GM10847 (cell line): ENCODE data around the gene NAP1L1.

Experiments
- POLR2A ChIP-seq: IDR thresholded peaks from 2 replicates; pipeline ENCODE4 v1.6.1; 2011; ENCODE audit not compliant: insufficient read length; ENCODE audit errors: extremely low read depth

NAP1L1 gene, protein sequence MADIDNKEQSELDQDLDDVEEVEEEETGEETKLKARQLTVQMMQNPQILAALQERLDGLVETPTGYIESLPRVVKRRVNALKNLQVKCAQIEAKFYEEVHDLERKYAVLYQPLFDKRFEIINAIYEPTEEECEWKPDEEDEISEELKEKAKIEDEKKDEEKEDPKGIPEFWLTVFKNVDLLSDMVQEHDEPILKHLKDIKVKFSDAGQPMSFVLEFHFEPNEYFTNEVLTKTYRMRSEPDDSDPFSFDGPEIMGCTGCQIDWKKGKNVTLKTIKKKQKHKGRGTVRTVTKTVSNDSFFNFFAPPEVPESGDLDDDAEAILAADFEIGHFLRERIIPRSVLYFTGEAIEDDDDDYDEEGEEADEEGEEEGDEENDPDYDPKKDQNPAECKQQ

DNA sequence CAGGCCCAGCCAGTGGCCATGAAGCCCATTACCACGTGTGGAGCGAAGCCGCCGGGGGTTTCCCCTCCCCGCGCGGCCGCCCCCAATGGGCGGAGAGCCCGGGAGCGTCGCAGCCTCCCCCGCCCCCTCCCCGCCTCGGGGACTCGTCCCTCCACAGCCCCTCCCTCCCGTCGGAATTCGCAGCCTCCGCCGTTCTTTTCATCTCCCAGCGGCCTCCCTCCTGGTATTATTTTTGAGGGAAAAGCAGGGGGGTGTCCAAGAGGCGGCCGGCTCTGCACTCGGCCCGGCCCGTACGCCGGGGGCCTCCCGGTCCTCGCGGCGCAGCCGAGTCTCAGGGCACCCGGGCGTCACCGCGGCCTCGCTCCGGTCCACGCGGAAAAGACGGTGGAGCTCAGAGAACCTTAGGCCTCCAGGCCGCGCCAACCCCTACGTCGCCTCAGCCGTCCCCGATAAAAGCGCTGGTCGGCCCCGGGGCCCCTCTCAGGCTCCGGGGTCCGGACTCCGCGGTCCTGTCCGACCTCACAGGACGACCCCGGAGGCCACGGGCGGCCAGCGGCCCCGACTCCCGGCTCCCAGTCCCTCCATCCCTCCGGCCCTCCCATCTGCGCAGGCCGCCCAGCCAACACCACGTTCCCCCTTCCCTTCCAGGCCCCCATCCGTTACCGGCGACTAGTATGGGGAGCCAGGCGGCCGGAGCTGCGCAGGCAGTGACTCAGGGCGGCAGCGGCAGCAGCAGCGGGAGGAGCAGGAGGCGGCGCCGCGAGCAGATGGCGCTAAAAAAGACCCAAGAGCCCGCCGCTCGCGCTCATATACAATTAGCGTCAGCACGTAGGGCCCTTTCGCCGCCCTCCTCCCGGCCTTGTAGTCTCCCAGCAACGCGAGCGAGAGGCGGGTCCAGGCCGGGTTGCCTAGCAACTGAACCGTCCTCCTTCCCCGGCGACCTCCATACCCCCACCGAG lies at the start of gene NAP1L1:
Gene NAP1L1, minus strand, starts transcription at position 782 of the 959 bp plus-strand sequence. CDS start 10,466 bp downstream, outside the sequence.
- peak; percentile 95 for TF ChIP-seq POLR2A

DNA sequence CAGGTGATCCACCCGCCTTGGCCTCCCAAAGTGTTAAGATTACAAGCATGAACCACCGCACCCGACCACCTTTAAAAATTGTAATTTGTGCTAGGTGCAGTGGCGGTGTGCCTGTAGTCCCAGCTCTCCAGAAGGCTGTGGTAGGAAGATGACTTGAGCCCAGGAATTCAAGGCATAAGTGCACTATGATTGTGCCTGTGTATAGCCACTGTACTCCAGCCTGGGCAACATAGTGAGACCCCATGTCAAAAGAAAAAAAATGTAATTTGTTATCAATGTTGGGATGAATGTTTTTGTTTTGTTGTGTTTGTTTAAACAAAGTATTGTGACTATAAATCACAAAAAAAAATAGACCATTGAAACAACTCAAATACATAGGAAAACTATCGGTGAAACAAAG lies 43.1 kb upstream of the NAP1L1 start:
- no peak for TF ChIP-seq POLR2A

DNA sequence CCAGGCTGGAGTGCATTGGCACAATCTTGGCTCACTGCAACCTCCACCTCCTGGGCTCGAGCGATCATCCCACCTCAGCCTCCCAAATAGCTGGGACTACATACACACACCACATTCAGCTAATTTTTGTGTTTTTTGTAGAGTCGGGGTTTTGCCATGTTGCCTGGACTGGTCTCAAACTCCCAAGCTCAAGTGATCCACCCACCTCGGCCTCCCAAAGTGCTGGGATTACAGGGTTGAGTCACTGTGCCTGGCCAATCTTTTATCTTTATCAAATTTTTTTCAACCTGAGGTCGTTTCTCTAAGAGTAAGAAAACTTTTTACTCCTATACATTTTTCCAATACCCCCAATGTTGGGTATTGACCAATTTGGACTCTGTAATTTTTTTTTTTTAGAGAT lies 40.0 kb upstream of the NAP1L1 start:
- TF ChIP-seq POLR2A: no peak

DNA sequence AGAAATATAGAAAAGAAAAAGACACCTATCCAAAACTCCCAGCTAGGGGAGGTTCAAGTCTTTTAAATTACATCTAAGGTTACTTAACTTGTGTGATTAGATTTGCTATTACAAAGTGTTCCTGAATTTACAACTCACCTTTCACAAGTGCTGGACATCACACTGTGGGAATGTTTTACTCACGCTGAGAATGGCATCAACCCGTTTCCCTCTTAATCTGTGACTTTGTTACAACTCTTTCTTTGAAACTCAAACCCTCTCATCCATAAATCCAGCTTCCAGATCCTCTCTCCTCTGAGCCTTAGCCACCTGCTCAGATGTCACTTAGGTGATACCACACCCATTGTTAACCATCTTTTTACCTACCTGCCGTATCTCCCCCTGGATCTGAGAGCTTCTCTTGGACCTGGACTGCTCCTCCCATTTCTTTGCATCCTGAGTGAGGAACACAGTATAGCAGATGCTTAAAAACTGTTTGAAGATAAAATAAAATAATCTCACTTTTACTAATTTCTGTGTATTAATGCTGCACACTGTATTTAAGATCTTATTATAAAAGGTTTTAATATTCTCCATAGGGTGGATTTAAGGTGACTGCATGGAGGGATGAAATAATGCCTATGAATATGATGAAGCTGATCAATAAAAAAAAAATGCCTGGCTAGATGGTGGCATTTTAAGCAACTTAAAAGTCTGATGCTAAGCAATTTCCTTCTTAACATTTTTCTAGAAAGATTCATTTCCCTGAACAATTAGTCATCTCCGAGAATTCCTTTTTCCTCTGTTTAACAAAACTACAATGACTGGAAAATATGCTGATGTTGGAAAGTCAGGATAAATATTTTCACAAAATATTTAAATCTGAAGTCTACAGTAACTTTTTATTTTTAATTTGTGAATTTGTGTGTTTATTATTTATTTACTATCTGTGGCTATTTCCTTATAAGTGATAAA lies 39.1 kb upstream of the NAP1L1 start:
- TF ChIP-seq POLR2A: no peak

DNA sequence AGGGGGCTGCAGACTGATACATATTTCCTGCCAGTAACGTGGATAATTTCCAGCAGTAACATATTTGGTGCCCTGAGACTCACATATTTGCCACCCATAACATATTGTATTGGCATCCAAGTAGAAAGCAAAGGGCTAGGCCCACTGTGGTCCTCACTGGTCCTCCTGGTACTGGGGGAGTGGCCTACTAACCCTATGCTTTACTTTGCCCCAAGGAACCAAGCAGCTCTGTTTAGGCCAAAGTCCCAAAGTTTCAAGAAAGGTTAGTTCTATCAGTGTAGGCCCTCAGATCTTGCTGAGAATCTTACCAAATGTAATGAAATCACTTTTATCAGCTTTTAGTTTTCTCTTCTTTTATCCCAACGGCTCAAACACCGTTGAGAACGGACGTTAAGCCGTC lies 35.4 kb upstream of the NAP1L1 start:
- no peak for TF ChIP-seq POLR2A

DNA sequence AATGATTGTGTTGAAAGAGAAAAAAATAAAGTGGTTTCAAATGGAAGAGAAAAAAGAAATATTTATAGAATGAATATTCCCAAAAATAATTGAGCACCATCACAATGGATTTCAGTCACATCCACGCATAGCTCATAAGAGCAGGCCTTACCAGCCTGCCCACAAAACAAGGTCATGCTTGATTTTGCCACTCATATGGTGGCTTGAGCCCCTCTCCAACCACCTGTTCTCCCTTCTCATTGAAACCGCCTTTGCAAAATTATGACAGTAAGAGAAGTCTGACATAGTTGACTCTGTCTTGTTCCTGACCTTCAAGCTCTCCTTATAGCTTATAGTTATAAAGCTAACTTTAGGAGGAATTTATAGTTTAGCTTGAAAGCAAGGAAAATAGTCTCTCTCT lies 33.3 kb upstream of the NAP1L1 start:
- no peak for TF ChIP-seq POLR2A

GRCh38 chr12:76117067-76117691 lies 32.7 kb upstream of the NAP1L1 start:
- no peak for TF ChIP-seq POLR2A

GRCh38 chr12:76113800-76114757 lies 29.6 kb upstream of the NAP1L1 start:
- TF ChIP-seq POLR2A: no peak

- no peak for TF ChIP-seq POLR2A
These were observed 26.8 kb upstream of the NAP1L1 start for GRCh38 chr12:76111209-76111749.

GRCh38 chr12:76109879-76110278 lies 25.4 kb upstream of the NAP1L1 start:
- TF ChIP-seq POLR2A: no peak

DNA sequence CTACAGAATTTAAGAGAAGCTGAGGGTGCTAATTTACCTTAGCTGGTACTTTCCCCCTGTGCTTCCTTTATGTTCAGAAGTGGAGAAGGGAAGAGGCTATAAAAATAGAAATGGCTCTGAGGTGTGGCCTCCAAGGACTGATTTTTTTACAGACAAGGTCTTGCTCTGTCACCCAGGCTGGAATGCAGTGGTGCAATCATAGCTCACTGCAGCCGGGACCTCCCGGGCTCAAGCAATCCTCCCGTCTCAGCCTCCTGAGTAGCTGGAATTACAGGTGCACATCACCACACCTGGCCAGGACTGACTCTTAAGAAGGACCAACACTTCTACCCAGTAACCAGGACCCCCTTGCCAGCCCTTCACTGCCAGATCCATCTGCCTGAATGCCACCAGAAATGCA lies 23.9 kb upstream of the NAP1L1 start:
- no peak for TF ChIP-seq POLR2A

DNA sequence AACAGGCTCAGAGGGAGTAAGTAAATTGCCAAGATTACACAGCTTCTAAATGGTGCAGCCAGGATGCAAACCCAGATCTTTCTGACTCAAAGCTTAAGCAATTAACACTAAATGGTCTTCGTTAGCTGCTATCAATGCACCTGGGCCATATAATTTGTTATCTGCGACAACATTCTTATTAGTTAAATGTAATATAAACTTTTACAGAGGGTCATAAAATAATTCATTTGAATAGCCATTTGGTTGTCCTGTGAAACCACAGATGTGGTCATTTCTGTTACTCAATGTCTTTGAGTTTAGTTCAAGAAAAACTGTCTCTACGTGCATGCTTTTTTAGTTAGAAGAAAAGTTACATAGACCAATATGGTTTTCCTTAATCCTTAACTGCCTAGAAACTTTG lies 22.1 kb upstream of the NAP1L1 start:
- no peak for TF ChIP-seq POLR2A

- TF ChIP-seq POLR2A: no peak
These were observed 19.5 kb upstream of the NAP1L1 start for GRCh38 chr12:76103958-76104357.

DNA sequence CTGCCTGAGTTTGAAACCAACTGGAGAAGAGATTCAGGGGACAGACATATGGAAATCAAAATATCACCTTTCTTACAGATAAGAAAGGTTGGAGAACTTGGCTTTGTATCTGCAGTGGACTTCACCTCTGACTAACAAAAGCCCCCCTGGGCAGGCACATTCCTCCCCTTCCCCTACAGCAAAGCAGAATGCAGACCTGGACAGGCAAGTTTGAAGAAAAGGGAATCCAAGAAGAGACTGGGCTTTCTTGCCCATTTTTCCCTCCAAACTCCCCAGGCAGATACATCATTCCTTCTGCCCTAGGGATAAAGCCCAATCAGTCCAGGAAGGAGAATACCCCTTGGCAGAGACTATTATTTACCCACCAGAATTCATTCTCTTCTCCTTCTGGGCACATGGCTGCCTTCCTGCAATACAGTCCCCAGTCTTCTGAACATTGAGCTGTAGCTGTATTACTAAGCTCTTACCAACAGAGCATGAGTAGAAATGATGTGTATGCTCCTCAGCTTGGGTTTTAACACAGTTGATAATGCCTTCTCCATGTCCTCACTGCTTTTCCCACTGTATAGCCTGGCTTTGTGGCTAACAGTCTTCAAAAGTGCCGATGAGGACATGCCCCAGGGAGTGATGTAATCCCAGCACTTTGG lies 17.4 kb upstream of the NAP1L1 start:
- no peak for TF ChIP-seq POLR2A
